ENCODE measurements around the gene MYL6.
"Not testable (repeated sequence)": the region's sequence is repeated elsewhere in the genome, so short reads cannot be mapped to it uniquely, and the experiment has no call there.

The MYL6 gene

DNA sequence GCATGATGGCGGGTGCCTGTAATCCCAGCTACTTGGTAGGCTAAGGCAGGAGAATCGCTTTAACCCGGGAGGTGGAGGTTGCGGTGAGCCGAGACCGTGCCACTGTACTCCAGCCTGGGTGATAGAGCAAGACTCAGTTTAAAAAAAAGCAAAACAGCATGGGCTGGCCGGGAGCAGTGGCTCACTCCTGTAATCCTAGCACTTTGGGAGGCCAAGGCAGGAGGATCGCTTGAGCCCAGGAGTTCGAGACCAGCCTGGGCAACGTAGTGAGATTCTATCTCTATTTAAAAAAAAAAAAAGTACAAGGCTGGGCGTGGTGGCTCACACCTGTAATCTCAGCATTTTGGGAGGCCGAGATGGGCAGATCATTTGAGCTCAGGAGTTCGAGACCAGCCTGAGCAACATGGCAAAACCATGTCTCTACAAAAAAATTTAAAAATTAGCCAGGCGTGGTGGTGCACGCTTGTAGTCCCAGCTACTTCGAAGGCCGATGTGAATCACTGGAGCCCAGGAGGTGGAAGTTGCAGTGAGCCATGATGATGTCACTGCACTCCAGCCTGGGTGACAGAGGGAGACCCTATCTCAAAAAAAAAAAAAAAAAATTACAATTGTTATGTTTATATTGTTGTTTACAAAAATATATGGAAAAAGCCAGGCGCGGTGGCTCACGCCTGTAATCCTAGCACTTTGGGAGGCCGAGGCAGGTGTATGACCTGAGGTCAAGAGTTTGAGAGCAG lies 1.5 kb upstream of the MYL6 start:
- not testable (repeated sequence) for DNase-seq (ENCODE audit: low read depth in 2 of 2)

GRCh38 chr12:56157201-56158028 lies 744 bp upstream of the MYL6 start:
- DNase-seq (ENCODE audit: low read depth in 2 of 2) = peak in 1 of 2 donors; percentile 11

DNA sequence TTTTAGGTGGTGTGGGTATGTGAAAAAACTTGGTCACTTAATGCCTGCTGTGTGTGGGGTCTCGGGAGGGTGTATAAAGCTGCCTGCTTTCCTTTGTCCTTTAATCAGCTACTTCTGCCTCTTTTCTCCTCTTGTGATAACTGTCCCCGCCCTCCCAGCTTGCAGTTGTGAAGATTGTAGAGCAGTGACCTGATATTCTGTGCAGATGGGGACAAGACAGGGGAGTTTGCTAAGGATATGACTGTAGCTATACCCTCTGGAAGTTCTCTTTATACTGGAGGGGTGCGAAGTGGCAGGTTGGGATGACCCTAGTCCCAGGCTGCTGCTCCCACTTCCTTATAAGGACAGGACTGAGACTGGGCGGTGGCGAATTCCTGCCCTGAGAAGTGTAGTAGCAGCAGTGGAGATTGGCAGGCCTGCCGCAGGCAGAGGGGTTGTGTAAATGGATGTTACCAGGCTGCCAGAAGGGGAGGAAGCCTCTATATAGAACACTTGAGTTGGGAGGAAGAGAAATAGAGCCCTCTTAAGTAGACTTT lies 835 bp downstream of the MYL6 start:
- no peak for DNase-seq (ENCODE audit: low read depth in 2 of 2)

DNA sequence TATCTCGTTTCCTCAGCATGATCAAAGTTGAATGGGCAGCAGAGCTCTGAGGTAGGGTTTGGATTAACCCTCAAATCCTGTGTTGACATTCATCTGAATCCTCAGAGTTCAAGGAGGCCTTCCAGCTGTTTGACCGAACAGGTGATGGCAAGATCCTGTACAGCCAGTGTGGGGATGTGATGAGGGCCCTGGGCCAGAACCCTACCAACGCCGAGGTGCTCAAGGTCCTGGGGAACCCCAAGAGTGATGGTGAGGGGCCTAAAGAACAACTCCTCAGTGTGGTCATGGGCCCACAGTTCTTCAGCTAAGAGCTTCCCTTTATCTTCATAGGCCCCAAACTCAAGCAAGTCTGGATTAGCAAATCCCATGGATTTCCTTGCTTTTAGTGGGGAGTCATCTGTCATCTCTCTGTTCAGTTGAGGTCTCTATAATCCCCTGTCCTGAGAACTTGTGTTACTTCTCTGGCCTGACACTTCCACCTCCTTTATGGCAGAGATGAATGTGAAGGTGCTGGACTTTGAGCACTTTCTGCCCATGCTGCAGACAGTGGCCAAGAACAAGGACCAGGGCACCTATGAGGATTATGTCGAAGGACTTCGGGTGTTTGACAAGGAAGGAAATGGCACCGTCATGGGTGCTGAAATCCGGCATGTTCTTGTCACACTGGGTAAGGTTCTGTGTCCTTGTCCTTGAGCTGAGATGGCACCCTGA lies 1.5 kb downstream of the MYL6 start:
- no peak for DNase-seq (ENCODE audit: low read depth in 2 of 2)

GRCh38 chr12:56160193-56160763 lies 2.1 kb downstream of the MYL6 start:
- peak in 1 of 2 donors; percentile 11 for DNase-seq (ENCODE audit: low read depth in 2 of 2)

GRCh38 chr12:56160894-56161689 lies 2.9 kb downstream of the MYL6 start:
- DNase-seq (ENCODE audit: low read depth in 2 of 2) = no peak

DNA sequence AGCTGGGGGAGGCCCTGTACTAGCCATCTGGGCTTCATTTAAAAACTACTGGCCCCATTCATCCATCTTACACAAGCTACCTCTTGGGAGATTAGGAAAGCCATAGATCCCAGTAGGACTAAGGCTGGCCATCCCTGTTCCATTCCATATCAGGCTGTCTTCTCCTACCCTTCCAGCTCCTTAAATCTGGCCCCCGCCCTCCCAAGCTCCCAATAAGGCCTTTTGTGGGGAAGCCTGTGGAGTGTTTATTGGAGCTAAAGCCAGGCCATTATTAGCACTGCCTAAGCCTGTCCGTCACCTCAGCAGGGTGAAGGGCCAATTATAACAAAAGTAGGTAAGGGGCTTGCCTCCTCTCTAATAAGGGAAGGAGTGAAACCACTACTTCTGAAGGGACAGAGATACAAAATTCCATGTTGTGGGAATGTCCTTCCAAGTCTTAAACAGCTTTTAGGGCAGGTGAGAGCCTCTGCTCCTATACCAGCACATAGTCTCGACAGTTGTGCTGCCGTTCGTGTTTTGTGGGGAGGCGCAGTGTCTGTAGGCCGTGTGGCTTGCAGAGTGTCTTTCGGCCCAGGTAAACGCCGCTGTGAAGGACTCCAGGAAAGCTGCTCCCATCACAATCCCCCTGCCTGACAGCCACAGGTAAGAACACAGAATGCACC lies 3.7 kb downstream of the MYL6 start:
- DNase-seq (ENCODE audit: low read depth in 2 of 2) = no peak

- no peak for DNase-seq (ENCODE audit: low read depth in 2 of 2)
Measured at GRCh38 chr12:56162468-56163290, 4.5 kb downstream of the MYL6 start.

- no peak for DNase-seq (ENCODE audit: low read depth in 2 of 2)
Measured at GRCh38 chr12:56163533-56164344, 5.6 kb downstream of the MYL6 start.

GRCh38 chr12:56164345-56164729 lies 6.2 kb downstream of the MYL6 start:
- no peak for DNase-seq (ENCODE audit: low read depth in 2 of 2)

- DNase-seq (ENCODE audit: low read depth in 2 of 2) = no peak
Measured at GRCh38 chr12:56165369-56165768, 7.2 kb downstream of the MYL6 start.

DNA sequence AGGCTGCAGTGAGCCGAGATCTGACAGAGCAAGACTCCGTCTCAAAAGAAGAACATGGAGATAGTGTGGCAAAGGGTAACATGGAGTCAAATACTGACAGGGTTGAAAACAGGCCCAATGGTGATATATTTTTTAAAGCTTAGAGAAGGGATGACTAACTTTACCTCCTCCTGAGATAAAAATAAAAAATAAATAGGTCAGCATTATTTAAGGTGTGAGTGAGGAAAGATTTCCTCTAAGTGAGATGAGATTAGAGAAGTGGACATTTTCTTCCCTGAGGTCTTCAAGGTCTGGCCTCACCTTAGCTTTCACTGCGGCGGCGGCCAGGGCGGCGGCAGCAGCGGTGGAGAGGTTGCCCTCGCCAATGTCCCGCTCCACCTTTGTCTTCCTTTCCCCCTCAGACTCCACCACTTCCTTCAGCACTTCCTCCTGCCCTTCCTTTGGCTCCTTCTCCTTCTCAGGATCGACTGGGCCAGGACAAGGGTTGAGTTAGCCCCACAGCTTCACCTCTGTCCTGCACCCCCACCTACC lies 11.1 kb downstream of the MYL6 start:
- DNase-seq (ENCODE audit: low read depth in 2 of 2) = no peak

DNA sequence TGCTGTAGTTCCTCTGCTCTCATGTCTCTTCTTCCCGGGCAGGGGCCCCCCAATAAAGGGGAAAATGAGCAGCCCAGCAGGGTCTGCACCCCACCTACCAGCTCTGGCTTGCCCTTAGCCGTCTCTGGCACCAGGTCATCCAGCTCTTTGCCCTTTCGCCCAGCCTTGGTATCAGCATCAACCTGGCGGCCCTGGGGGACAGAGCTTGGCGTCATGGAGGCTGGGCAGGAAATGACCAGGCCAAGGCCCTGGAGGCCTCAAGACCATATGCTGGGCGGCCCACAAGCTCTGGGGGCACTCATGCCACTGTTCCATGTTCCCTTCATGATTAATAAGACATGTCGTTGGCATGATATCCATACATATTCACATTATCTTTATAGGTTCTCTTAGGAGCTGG lies 14.7 kb downstream of the MYL6 start:
- no peak for DNase-seq (ENCODE audit: low read depth in 2 of 2)

GRCh38 chr12:56178347-56178746 lies 20.2 kb downstream of the MYL6 start:
- no peak for DNase-seq (ENCODE audit: low read depth in 2 of 2)

- DNase-seq (ENCODE audit: low read depth in 2 of 2) = no peak
Measured at GRCh38 chr12:56186957-56187356, 28.8 kb downstream of the MYL6 start.

DNA sequence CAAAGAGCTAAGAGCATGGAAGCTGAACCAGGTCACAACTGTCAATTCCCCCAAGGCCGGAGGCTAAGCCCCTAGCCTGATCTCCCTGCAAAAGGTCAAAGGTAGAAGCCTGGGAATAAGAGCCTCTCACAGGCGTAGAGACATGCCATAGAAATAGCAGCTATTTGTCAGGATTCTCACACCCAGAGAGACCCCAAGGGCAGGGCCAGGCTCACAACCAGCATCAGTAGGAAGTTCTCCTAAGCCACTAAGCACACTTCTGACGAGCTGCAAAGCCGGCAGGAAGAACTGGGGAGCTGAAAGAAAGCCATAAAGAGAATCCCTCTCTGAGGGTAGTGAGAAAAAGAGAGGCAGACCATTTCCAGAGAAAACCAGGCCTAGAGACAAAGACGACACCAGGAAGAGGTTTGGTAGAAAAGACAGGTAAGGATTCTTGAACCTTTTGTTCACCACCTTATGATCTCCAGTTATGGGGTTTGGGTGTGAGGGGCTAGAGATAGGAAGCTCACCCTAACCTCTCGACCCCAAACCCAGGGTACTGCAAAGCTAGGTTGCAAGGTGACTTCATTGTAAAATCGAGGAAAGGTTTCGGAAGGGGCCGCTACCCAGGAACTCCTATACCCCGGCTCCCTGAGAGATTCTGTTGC lies 30.1 kb downstream of the MYL6 start:
- DNase-seq (ENCODE audit: low read depth in 2 of 2) = no peak

GRCh38 chr12:56188778-56189098 lies 30.6 kb downstream of the MYL6 start:
- no peak for DNase-seq (ENCODE audit: low read depth in 2 of 2)

All from activated CD8-positive, alpha-beta memory T cell treated with anti-CD3 and anti-CD28 coated beads for 4 hours (primary cell).